GM18867 (cell line): Measurements from ENCODE around the gene PLCL2.

ENCODE experiments used
- ATAC-seq: cut with Tn5 transposase; IDR thresholded peaks from one replicate; pipeline ENCODE4 v1.9.1; 2021; ENCODE audit warnings: mild to moderate bottlenecking, moderate library complexity; ENCODE audit not compliant: unreplicated experiment

PLCL2 gene

GRCh38 chr3:17038141-17038540 is 153.4 kb downstream of the PLCL2 start:
- ATAC-seq = no peak

- ATAC-seq = no peak
These were observed 154.3 kb downstream of the PLCL2 start for GRCh38 chr3:17038900-17039553.

- ATAC-seq = no peak
These were observed 154.8 kb downstream of the PLCL2 start for GRCh38 chr3:17039594-17039993.

- no peak for ATAC-seq
These were observed 155.7 kb downstream of the PLCL2 start for GRCh38 chr3:17040322-17040989.

- ATAC-seq = no peak
These were observed 156.2 kb downstream of the PLCL2 start for GRCh38 chr3:17040990-17041377.

- ATAC-seq = peak; percentile 91
These were observed 160.1 kb downstream of the PLCL2 start for GRCh38 chr3:17044855-17045254.

GRCh38 chr3:17045705-17046104 is 160.9 kb downstream of the PLCL2 start:
- no peak for ATAC-seq

- ATAC-seq = no peak
These were observed 161.9 kb downstream of the PLCL2 start for GRCh38 chr3:17046623-17047022.

GRCh38 chr3:17047162-17047561 is 162.4 kb downstream of the PLCL2 start:
- no peak for ATAC-seq

- no peak for ATAC-seq
These were observed 163.1 kb downstream of the PLCL2 start for GRCh38 chr3:17047894-17048293.

- no peak for ATAC-seq
These were observed 165.3 kb downstream of the PLCL2 start for GRCh38 chr3:17050071-17050470.

GRCh38 chr3:17050506-17050905 is 165.8 kb downstream of the PLCL2 start:
- ATAC-seq = no peak

- ATAC-seq = peak; percentile 73
These were observed 167.6 kb downstream of the PLCL2 start for GRCh38 chr3:17052363-17052762.

GRCh38 chr3:17054301-17054981 is 169.7 kb downstream of the PLCL2 start:
- ATAC-seq = no peak

GRCh38 chr3:17054982-17055343 is 170.2 kb downstream of the PLCL2 start:
- ATAC-seq = no peak

GRCh38 chr3:17055374-17056276 is 170.9 kb downstream of the PLCL2 start:
- peak; percentile 63 for ATAC-seq

GRCh38 chr3:17057321-17057720 is 172.6 kb downstream of the PLCL2 start:
- no peak for ATAC-seq

- ATAC-seq = no peak
These were observed 175.3 kb downstream of the PLCL2 start for GRCh38 chr3:17059989-17060550.

- no peak for ATAC-seq
These were observed 176.2 kb downstream of the PLCL2 start for GRCh38 chr3:17061005-17061404.

- no peak for ATAC-seq
These were observed 178.0 kb downstream of the PLCL2 start for GRCh38 chr3:17062736-17063135.

- no peak for ATAC-seq
These were observed 178.8 kb downstream of the PLCL2 start for GRCh38 chr3:17063596-17063995.
